SK-N-SH (cell line): Measurements from ENCODE around the gene MEF2A.

Source experiments
- CHD2 ChIP-seq: fragments of 150-350 bp; IDR thresholded peaks from 2 replicates; pipeline ENCODE4 v1.6.1; 2018; ENCODE audit warnings: low read length; ENCODE audit not compliant: partially characterized antibody
- CTCF ChIP-seq: fragments of 200-600 bp; sonication (generic); IDR thresholded peaks from 2 replicates; pipeline ENCODE4 v1.6.1; 2017; ENCODE audit warnings: antibody characterized with exemption, mild to moderate bottlenecking, moderate library complexity
- EZH2phosphoT487 ChIP-seq: fragments of 200-600 bp; sonication (generic); IDR thresholded peaks from 2 replicates; pipeline ENCODE4 v1.6.1; 2017; ENCODE audit warnings: low read depth, mixed run types, mild to moderate bottlenecking, antibody characterized with exemption, moderate library complexity, borderline replicate concordance
- NFIC ChIP-seq: IDR thresholded peaks from 2 replicates; pipeline ENCODE4 v1.4.0; 2012; ENCODE audit warnings: borderline replicate concordance
- PBX3 ChIP-seq: IDR thresholded peaks from 2 replicates; pipeline ENCODE4; 2012
- POLR2AphosphoS5 ChIP-seq: IDR thresholded peaks from 2 replicates; pipeline ENCODE4 v1.6.1; 2012; ENCODE audit warnings: low read depth, low read length
- RAD21 ChIP-seq: IDR thresholded peaks from 2 replicates; pipeline ENCODE4 v1.6.1; 2012; ENCODE audit warnings: mild to moderate bottlenecking, low read length
- RCOR1 ChIP-seq: fragments of 150-350 bp; IDR thresholded peaks from 2 replicates; pipeline ENCODE4 v1.6.1; 2017; ENCODE audit warnings: antibody characterized with exemption, low read length
- SMC3 ChIP-seq: IDR thresholded peaks from 2 replicates; pipeline ENCODE4 v1.6.1; 2012; ENCODE audit warnings: low read depth, low read length, improper control_type of control experiment
- TAF1 ChIP-seq: IDR thresholded peaks from 2 replicates; pipeline ENCODE4 v1.6.1; 2012; ENCODE audit warnings: low read depth, mild to moderate bottlenecking, low read length, moderate library complexity, borderline replicate concordance
- USF1 ChIP-seq: IDR thresholded peaks from 2 replicates; pipeline ENCODE4 v1.4.0; 2012; ENCODE audit warnings: low read depth, borderline replicate concordance
- YY1 ChIP-seq: IDR thresholded peaks from 2 replicates; pipeline ENCODE4 v1.4.0; 2012; ENCODE audit warnings: low read depth, mild to moderate bottlenecking
- ZBTB33 ChIP-seq: IDR thresholded peaks from 2 replicates; pipeline ENCODE4 v1.4.0; 2012; ENCODE audit warnings: low read depth, borderline replicate concordance

GRCh38 chr15:99669250-99669649 is 103.5 kb downstream of the MEF2A start:
- TF ChIP-seq CTCF (no peak), YY1 (no peak), SMC3 (no peak), POLR2AphosphoS5 (no peak), EZH2phosphoT487 (no peak), RAD21 (no peak), ZBTB33 (no peak), PBX3 (no peak), RCOR1 (no peak), CHD2 (no peak), TAF1 (no peak), NFIC (no peak), USF1 (no peak)
